GM23338 (cell line): ENCODE data around the gene CTSC. TPM values are rescaled to one million over a fixed set of nuclear protein-coding genes. Genes with fewer than 3 reads are reported as not detected.

Experiments used
- ATAC-seq: fragments of 200-7000 bp; cut with Tn5 transposase; 3 replicates; pipeline ENCODE4 v1.9.1; 2020
- DNase-seq: peaks from one replicate; pipeline ENCODE4 v3.0.0-alpha.2; 2015; ENCODE audit warnings: low spot score
- H2AFZ ChIP-seq: fragments of 200-600 bp; sonication (generic); 2 replicates; pipeline ENCODE4 v1.8.0; 2016; ENCODE audit warnings: antibody characterized with exemption, mild to moderate bottlenecking, moderate library complexity
- H3F3A ChIP-seq: fragments of 200-600 bp; sonication (generic); replicated peaks from 2 replicates; pipeline ENCODE4 v1.8.0; 2017; ENCODE audit warnings: antibody characterized with exemption, mixed run types, low read depth
- H3K27ac ChIP-seq: fragments of 200-600 bp; sonication (generic); 2 replicates; pipeline ENCODE4 v1.6.1; 2016; ENCODE audit warnings: low read depth
- H3K27me3 ChIP-seq: fragments of 200-600 bp; sonication (generic); 2 replicates; pipeline ENCODE4 v1.8.0; 2016; ENCODE audit warnings: mild to moderate bottlenecking, mixed run types, moderate library complexity; ENCODE audit not compliant: insufficient read depth
- H3K36me3 ChIP-seq: fragments of 200-600 bp; sonication (generic); 2 replicates; pipeline ENCODE4 v1.8.0; 2016; ENCODE audit warnings: mild to moderate bottlenecking; ENCODE audit not compliant: insufficient read depth
- H3K4me1 ChIP-seq: fragments of 200-600 bp; sonication (generic); 2 replicates; pipeline ENCODE4 v1.8.0; 2016; ENCODE audit warnings: mild to moderate bottlenecking, moderate library complexity; ENCODE audit not compliant: insufficient read depth
- H3K4me2 ChIP-seq: fragments of 200-600 bp; sonication (generic); 2 replicates; pipeline ENCODE4 v1.7.1; 2017; ENCODE audit warnings: mixed run types
- H3K4me3 ChIP-seq: fragments of 200-600 bp; sonication (generic); 2 replicates; pipeline ENCODE4 v1.6.1; 2016; ENCODE audit warnings: mixed run types
- H3K79me2 ChIP-seq: fragments of 200-600 bp; sonication (generic); replicated peaks from 2 replicates; pipeline ENCODE4 v1.8.0; 2017; ENCODE audit warnings: mild to moderate bottlenecking; ENCODE audit not compliant: insufficient read depth
- H3K9me2 ChIP-seq: fragments of 200-600 bp; sonication (generic); 2 replicates; pipeline ENCODE4 v1.8.0; 2017; ENCODE audit not compliant: insufficient read depth
- H4K20me1 ChIP-seq: fragments of 200-600 bp; sonication (generic); replicated peaks from 2 replicates; pipeline ENCODE4 v1.8.0; 2017; ENCODE audit warnings: mild to moderate bottlenecking; ENCODE audit not compliant: insufficient read depth
- H3K27ac Mint-ChIP-seq: 2 replicates; pipeline ENCODE4 v1.8.0; 2020; ENCODE audit warnings: inconsistent platforms, mild to moderate bottlenecking, moderate library complexity, mixed read lengths
- H3K27me3 Mint-ChIP-seq: 3 replicates; pipeline ENCODE4 v1.8.0; 2022; ENCODE audit warnings: low read depth, mild to moderate bottlenecking, moderate library complexity, mixed read lengths, inconsistent platforms; ENCODE audit not compliant: insufficient read depth, poor library complexity
- H3K36me3 Mint-ChIP-seq: 3 replicates; pipeline ENCODE4 v1.8.0; 2021; ENCODE audit warnings: low read depth, mild to moderate bottlenecking, inconsistent platforms, moderate library complexity, mixed read lengths
- H3K4me1 Mint-ChIP-seq: 3 replicates; pipeline ENCODE4 v1.8.0; 2020; ENCODE audit warnings: mild to moderate bottlenecking, inconsistent platforms, mixed read lengths
- H3K4me3 Mint-ChIP-seq: 3 replicates; pipeline ENCODE4 v1.8.0; 2021; ENCODE audit warnings: moderate library complexity, mild to moderate bottlenecking, inconsistent platforms, mixed read lengths
- H3K9me3 Mint-ChIP-seq: 3 replicates; pipeline ENCODE4 v1.8.0; 2020; ENCODE audit warnings: moderate library complexity, mild to moderate bottlenecking, inconsistent platforms, mixed read lengths
- CREB1 ChIP-seq: fragments of 250-450 bp; sonication (Bioruptor Pico); IDR thresholded peaks from 2 replicates; pipeline ENCODE4 v1.5.0; 2020; ENCODE audit warnings: low read depth, mild to moderate bottlenecking, moderate library complexity
- EZH2 ChIP-seq: fragments of 200-600 bp; sonication (generic); IDR thresholded peaks from one replicate; pipeline ENCODE4 v1.8.0; 2017; ENCODE audit warnings: antibody characterized with exemption, mild to moderate bottlenecking, low read depth; ENCODE audit not compliant: unreplicated experiment
- EZH2phosphoT487 ChIP-seq: fragments of 200-600 bp; sonication (generic); IDR thresholded peaks from one replicate; pipeline ENCODE4 v1.8.1; 2018; ENCODE audit warnings: antibody characterized with exemption; ENCODE audit not compliant: unreplicated experiment
- JUNB ChIP-seq: IDR thresholded peaks from one replicate; pipeline ENCODE4 v1.6.1; 2016; ENCODE audit warnings: antibody characterized with exemption; ENCODE audit not compliant: unreplicated experiment
- NANOG ChIP-seq: IDR thresholded peaks from 2 replicates; pipeline ENCODE4 v1.6.1; 2016; ENCODE audit warnings: antibody characterized with exemption, borderline replicate concordance
- POLR2AphosphoS5 ChIP-seq: IDR thresholded peaks from 2 replicates; pipeline ENCODE4 v1.6.1; 2016; ENCODE audit warnings: antibody characterized with exemption, low read depth
- STAT1 ChIP-seq: IDR thresholded peaks from one replicate; pipeline ENCODE4 v1.6.1; 2016; ENCODE audit warnings: antibody characterized with exemption; ENCODE audit not compliant: unreplicated experiment
- ZNF114 ChIP-seq: fragments of 250-450 bp; sonication (Bioruptor Pico); IDR thresholded peaks from 2 replicates; pipeline ENCODE4 v1.5.0; 2020; ENCODE audit warnings: mild to moderate bottlenecking, moderate library complexity
- ZNF331 ChIP-seq: fragments of 250-450 bp; sonication (Bioruptor Pico); IDR thresholded peaks from 2 replicates; pipeline ENCODE4 v1.5.0; 2020; ENCODE audit warnings: low read depth, mild to moderate bottlenecking, moderate library complexity
- polyA plus RNA-seq: library from polyadenylated mRNA; unstranded; fragments of >200 nt; fragmentation: Nextera tagmentation; extraction: Ambion mirVana; gene quantifications from 2 replicates; pipeline ENCODE4 v1.2.1, GENCODE V29; 2016
- total RNA-seq: library from RNA; depleted of rRNA; stranded (reverse); fragments of >200 nt; shearing (Covaris generic); gene quantifications from 2 replicates; pipeline ENCODE4 v1.2.3, GENCODE V29; 2014
- TF ChIP-seq, protein P1 (sequence below): IDR thresholded peaks from 2 replicates; pipeline ENCODE4 v1.6.1; 2016; ENCODE audit warnings: antibody characterized with exemption
- TF ChIP-seq, protein P2 (sequence below): IDR thresholded peaks from one replicate; pipeline ENCODE4 v1.6.1; 2018; ENCODE audit warnings: antibody characterized with exemption; ENCODE audit not compliant: unreplicated experiment
- TF ChIP-seq, protein P3 (sequence below): fragments of 250-450 bp; sonication (Bioruptor Pico); IDR thresholded peaks from 2 replicates; pipeline ENCODE4 v1.5.0; 2020; ENCODE audit warnings: mild to moderate bottlenecking, moderate library complexity
- TF ChIP-seq, protein P4 (sequence below), 2 experiments: fragments of 200-600 bp in 1 of 2; sonication (generic) in 1 of 2; conservative IDR thresholded peaks; 2 replicates each; pipeline versions ENCODE4 v1.5.1 to v1.6.1; 2016 to 2017; ENCODE audit warnings: antibody characterized with exemption in 2 of 2, low read depth in 2 of 2, mild to moderate bottlenecking in 2 of 2, moderate library complexity in 1 of 2

The CTSC gene
- total and polyA plus RNA-seq, 2 experiments from 2014 or later, result 408 to 444 TPM

DNA sequence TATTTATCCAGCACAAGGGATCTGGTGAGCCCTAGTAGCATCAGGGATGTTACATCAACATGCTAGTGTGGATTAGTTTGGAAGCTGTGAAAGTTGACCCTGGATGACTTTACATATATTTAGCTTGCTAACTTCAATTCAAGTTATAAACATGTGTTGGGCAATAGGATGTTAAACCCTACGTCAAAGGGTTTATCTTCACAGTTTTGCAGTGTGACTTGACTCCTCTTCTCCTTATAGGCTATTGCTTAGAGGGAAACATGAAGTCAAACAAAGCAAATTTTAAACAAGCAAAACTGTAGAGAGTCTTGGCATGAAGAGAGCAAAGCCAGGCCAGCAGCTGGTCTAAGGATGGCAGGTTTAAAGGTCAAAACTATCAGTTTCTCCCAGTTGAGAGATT lies 11.3 kb upstream of the CTSC start:
- H3K79me2 ChIP-seq, result no peaks in the 10 kb centered on the region
- H3K27me3 ChIP-seq, result no peaks in the 10 kb centered on the region
- no peak overlapping the region for H3K27ac ChIP-seq
- no peaks in the 10 kb centered on the region for H3K9me3 Mint-ChIP-seq
- no peaks in the 10 kb centered on the region for H3K4me1 Mint-ChIP-seq
- H3K4me3 Mint-ChIP-seq, result no peak overlapping the region
- no peaks in the 10 kb centered on the region for H3F3A ChIP-seq
- H3K36me3 ChIP-seq, result no peaks in the 10 kb centered on the region
- no peak overlapping the region for H3K27ac Mint-ChIP-seq
- no peaks in the 10 kb centered on the region for H3K9me2 ChIP-seq
- H3K4me1 ChIP-seq, result no peaks in the 10 kb centered on the region
- no peak overlapping the region for H3K4me2 ChIP-seq
- DNase-seq (no peak), ATAC-seq (no peak)
- H3K27me3 Mint-ChIP-seq, result peaks cover 1% of the 10 kb centered on the region
- H3K36me3 Mint-ChIP-seq, result no peaks in the 10 kb centered on the region
- H2AFZ ChIP-seq, result no peak overlapping the region
- H3K4me3 ChIP-seq, result no peak overlapping the region
- H4K20me1 ChIP-seq, result no peaks in the 10 kb centered on the region
- TF ChIP-seq, protein P1, sequence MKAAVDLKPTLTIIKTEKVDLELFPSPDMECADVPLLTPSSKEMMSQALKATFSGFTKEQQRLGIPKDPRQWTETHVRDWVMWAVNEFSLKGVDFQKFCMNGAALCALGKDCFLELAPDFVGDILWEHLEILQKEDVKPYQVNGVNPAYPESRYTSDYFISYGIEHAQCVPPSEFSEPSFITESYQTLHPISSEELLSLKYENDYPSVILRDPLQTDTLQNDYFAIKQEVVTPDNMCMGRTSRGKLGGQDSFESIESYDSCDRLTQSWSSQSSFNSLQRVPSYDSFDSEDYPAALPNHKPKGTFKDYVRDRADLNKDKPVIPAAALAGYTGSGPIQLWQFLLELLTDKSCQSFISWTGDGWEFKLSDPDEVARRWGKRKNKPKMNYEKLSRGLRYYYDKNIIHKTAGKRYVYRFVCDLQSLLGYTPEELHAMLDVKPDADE, result no peak
- TF ChIP-seq, protein P2, sequence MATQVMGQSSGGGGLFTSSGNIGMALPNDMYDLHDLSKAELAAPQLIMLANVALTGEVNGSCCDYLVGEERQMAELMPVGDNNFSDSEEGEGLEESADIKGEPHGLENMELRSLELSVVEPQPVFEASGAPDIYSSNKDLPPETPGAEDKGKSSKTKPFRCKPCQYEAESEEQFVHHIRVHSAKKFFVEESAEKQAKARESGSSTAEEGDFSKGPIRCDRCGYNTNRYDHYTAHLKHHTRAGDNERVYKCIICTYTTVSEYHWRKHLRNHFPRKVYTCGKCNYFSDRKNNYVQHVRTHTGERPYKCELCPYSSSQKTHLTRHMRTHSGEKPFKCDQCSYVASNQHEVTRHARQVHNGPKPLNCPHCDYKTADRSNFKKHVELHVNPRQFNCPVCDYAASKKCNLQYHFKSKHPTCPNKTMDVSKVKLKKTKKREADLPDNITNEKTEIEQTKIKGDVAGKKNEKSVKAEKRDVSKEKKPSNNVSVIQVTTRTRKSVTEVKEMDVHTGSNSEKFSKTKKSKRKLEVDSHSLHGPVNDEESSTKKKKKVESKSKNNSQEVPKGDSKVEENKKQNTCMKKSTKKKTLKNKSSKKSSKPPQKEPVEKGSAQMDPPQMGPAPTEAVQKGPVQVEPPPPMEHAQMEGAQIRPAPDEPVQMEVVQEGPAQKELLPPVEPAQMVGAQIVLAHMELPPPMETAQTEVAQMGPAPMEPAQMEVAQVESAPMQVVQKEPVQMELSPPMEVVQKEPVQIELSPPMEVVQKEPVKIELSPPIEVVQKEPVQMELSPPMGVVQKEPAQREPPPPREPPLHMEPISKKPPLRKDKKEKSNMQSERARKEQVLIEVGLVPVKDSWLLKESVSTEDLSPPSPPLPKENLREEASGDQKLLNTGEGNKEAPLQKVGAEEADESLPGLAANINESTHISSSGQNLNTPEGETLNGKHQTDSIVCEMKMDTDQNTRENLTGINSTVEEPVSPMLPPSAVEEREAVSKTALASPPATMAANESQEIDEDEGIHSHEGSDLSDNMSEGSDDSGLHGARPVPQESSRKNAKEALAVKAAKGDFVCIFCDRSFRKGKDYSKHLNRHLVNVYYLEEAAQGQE, result no peak
- TF ChIP-seq JUNB, result no peak
- TF ChIP-seq ZNF114 (CRISPR knock-in tag), result no peak
- TF ChIP-seq, protein P3, sequence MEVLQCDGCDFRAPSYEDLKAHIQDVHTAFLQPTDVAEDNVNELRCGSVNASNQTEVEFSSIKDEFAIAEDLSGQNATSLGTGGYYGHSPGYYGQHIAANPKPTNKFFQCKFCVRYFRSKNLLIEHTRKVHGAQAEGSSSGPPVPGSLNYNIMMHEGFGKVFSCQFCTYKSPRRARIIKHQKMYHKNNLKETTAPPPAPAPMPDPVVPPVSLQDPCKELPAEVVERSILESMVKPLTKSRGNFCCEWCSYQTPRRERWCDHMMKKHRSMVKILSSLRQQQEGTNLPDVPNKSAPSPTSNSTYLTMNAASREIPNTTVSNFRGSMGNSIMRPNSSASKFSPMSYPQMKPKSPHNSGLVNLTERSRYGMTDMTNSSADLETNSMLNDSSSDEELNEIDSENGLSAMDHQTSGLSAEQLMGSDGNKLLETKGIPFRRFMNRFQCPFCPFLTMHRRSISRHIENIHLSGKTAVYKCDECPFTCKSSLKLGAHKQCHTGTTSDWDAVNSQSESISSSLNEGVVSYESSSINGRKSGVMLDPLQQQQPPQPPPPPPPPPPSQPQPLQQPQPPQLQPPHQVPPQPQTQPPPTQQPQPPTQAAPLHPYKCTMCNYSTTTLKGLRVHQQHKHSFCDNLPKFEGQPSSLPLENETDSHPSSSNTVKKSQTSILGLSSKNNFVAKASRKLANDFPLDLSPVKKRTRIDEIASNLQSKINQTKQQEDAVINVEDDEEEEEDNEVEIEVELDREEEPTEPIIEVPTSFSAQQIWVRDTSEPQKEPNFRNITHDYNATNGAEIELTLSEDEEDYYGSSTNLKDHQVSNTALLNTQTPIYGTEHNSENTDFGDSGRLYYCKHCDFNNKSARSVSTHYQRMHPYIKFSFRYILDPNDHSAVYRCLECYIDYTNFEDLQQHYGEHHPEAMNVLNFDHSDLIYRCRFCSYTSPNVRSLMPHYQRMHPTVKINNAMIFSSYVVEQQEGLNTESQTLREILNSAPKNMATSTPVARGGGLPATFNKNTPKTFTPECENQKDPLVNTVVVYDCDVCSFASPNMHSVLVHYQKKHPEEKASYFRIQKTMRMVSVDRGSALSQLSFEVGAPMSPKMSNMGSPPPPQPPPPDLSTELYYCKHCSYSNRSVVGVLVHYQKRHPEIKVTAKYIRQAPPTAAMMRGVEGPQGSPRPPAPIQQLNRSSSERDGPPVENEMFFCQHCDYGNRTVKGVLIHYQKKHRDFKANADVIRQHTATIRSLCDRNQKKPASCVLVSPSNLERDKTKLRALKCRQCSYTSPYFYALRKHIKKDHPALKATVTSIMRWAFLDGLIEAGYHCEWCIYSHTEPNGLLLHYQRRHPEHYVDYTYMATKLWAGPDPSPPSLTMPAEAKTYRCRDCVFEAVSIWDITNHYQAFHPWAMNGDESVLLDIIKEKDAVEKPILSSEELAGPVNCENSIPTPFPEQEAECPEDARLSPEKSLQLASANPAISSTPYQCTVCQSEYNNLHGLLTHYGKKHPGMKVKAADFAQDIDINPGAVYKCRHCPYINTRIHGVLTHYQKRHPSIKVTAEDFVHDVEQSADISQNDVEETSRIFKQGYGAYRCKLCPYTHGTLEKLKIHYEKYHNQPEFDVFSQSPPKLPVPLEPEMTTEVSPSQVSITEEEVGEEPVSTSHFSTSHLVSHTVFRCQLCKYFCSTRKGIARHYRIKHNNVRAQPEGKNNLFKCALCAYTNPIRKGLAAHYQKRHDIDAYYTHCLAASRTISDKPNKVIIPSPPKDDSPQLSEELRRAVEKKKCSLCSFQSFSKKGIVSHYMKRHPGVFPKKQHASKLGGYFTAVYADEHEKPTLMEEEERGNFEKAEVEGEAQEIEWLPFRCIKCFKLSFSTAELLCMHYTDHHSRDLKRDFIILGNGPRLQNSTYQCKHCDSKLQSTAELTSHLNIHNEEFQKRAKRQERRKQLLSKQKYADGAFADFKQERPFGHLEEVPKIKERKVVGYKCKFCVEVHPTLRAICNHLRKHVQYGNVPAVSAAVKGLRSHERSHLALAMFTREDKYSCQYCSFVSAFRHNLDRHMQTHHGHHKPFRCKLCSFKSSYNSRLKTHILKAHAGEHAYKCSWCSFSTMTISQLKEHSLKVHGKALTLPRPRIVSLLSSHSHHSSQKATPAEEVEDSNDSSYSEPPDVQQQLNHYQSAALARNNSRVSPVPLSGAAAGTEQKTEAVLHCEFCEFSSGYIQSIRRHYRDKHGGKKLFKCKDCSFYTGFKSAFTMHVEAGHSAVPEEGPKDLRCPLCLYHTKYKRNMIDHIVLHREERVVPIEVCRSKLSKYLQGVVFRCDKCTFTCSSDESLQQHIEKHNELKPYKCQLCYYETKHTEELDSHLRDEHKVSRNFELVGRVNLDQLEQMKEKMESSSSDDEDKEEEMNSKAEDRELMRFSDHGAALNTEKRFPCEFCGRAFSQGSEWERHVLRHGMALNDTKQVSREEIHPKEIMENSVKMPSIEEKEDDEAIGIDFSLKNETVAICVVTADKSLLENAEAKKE, result no peak
- TF ChIP-seq NANOG, result no peak
- TF ChIP-seq EZH2phosphoT487, result no peak
- no peak for TF ChIP-seq POLR2AphosphoS5
- TF ChIP-seq, protein P4, sequence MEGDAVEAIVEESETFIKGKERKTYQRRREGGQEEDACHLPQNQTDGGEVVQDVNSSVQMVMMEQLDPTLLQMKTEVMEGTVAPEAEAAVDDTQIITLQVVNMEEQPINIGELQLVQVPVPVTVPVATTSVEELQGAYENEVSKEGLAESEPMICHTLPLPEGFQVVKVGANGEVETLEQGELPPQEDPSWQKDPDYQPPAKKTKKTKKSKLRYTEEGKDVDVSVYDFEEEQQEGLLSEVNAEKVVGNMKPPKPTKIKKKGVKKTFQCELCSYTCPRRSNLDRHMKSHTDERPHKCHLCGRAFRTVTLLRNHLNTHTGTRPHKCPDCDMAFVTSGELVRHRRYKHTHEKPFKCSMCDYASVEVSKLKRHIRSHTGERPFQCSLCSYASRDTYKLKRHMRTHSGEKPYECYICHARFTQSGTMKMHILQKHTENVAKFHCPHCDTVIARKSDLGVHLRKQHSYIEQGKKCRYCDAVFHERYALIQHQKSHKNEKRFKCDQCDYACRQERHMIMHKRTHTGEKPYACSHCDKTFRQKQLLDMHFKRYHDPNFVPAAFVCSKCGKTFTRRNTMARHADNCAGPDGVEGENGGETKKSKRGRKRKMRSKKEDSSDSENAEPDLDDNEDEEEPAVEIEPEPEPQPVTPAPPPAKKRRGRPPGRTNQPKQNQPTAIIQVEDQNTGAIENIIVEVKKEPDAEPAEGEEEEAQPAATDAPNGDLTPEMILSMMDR (conservative IDR thresholded peaks at IDR 0.05; ENCODE audit: low read depth in 2 of 2), result no peak
- TF ChIP-seq CREB1 (CRISPR knock-in tag), result no peak
- TF ChIP-seq ZNF331, result no peak
- TF ChIP-seq EZH2, result no peak
- no peak for TF ChIP-seq STAT1
